ENCODE data around the gene GRP. TPM values are rescaled to one million over a fixed set of nuclear protein-coding genes. Genes with fewer than 3 reads are reported as not detected.

The GRP gene
- total and polyA plus RNA-seq, 2 of the 4 experiments (the other 2 are of a cell fraction): not detected

DNA sequence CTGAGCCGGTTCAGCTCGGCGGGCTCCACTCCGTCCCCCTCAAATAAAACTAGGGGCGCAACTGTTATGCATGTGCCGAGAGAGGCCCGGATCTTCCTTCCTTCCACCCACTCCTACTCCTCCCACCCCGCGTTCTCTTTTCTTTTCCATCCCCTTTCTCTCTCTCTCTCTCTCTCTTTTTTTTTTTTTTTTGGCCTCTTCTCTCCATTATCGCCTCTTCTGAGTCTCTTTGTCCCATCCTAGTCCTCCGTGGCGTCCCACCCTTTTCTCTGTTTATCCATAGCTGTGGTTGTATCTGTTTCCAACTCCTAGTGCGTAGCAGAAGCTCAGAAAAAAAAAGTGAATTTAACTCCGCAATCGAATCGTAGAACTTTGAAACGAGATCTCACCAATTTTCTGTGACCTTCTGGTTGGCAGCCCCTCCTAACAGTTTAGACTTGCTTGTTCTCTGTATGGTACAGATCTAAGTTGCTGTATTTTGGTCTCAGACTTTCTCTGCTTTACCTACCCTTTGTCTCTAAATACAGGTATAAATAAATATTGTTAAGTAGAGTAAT lies 49.7 kb downstream of the GRP start:
- Histone ChIP-seq H3K4me1 (ENCODE audit: control insufficient read depth, insufficient read depth, low read length) (no peaks in the 10 kb centered on the region), H2AK5ac (ENCODE audit: low read depth, low read length) (no peak overlapping the region), H3K36me3 (ENCODE audit: control insufficient read depth, insufficient read depth, low read length) (no peaks in the 10 kb centered on the region), H3K27ac (ENCODE audit: insufficient read depth, low read length) (no peak overlapping the region), H4K8ac (ENCODE audit: low read depth in 2 of 2, low read length in 2 of 2) (no peak overlapping the region), H3K18ac (ENCODE audit: low read depth, low read length) (no peak overlapping the region), H3K4ac (ENCODE audit: low read depth, low read length) (no peak overlapping the region), H3K27me3 (ENCODE audit: control insufficient read depth, insufficient read depth, low read length) (peaks cover 98% of the 10 kb centered on the region), H2BK120ac (ENCODE audit: low read depth, low read length) (no peak overlapping the region), H3K9ac (ENCODE audit: low read depth, low read length) (no peak overlapping the region), H3K23ac (ENCODE audit: low read depth, low read length) (no peak overlapping the region), H3K4me2 (ENCODE audit: low read depth, low read length) (no peak overlapping the region), H2BK15ac (ENCODE audit: low read depth, low read length) (no peak overlapping the region), H2AK9ac (replicated peaks; ENCODE audit: low read depth, low read length, poor library complexity) (no peak overlapping the region), H3K79me1 (ENCODE audit: low read depth in 1 of 2, low read length in 2 of 2) (no peaks in the 10 kb centered on the region), H4K5ac (ENCODE audit: low read depth, low read length) (no peak overlapping the region), H4K91ac (ENCODE audit: insufficient read depth, low read depth, low read length) (no peak overlapping the region), H3K9me3 (ENCODE audit: control insufficient read depth, insufficient read depth, low read length) (peaks cover 28% of the 10 kb centered on the region), H3K9me1 (ENCODE audit: insufficient read depth, low read length) (no peaks in the 10 kb centered on the region), H3K56ac (ENCODE audit: extremely low read depth, insufficient read depth, low read length) (no peak overlapping the region), H2AFZ (replicated peaks; ENCODE audit: low read length, poor library complexity) (peak overlapping the region; percentile 68), H2BK5ac (ENCODE audit: low read depth, low read length, poor library complexity, severe bottlenecking) (no peak overlapping the region), H3K14ac (replicated peaks; ENCODE audit: low read depth, low read length) (no peak overlapping the region), H3K4me3 (ENCODE audit: insufficient read depth, low read depth, low read length) (no peak overlapping the region), H2BK20ac (ENCODE audit: low read depth, low read length) (no peak overlapping the region), H4K20me1 (ENCODE audit: insufficient read depth, low read length) (peaks cover 3% of the 10 kb centered on the region; the same call in 1 of the 2 replicates)
- ChIA-PET CTCF (interaction anchor here (1.4 kb wide), 2 partner anchors 8 to 20 kb away, joined by 6 read pairs; no protein-coding TSS in a partner anchor), POLR2A (ENCODE audit: unreplicated experiment) (no interaction called here)
- DNase-seq (no peak), ATAC-seq (ENCODE audit: low read depth) (no peak)
- dilution Hi-C loops (cut with HindIII; ENCODE audit: low sequenced_read_pairs, unreplicated experiment): no loop called here
- TF ChIP-seq CEBPB (IDR thresholded peaks at IDR 0.05; ENCODE audit: low read depth, low read length) (no peak), MXI1 (IDR thresholded peaks at IDR 0.05; ENCODE audit: borderline replicate concordance, low read depth, low read length) (no peak), FOS (IDR thresholded peaks at IDR 0.05; ENCODE audit: low read depth, low read length) (no peak), CHD1 (IDR thresholded peaks at IDR 0.05; ENCODE audit: low read depth, low read length) (no peak), RFX5 (IDR thresholded peaks at IDR 0.05; ENCODE audit: low read depth, low read length) (no peak), RAD21 (IDR thresholded peaks at IDR 0.05; ENCODE audit: low read length) (no peak), SMC3 (IDR thresholded peaks at IDR 0.05; ENCODE audit: low read depth, low read length) (no peak), NFE2L2 (IDR thresholded peaks at IDR 0.05; ENCODE audit: low read depth, low read length) (no peak), MAZ (IDR thresholded peaks at IDR 0.05; ENCODE audit: borderline replicate concordance, low read depth, low read length) (no peak), POLR2A (IDR thresholded peaks at IDR 0.05; ENCODE audit: low read depth, low read length) (no peak)
- TF ChIP-seq, protein P1, sequence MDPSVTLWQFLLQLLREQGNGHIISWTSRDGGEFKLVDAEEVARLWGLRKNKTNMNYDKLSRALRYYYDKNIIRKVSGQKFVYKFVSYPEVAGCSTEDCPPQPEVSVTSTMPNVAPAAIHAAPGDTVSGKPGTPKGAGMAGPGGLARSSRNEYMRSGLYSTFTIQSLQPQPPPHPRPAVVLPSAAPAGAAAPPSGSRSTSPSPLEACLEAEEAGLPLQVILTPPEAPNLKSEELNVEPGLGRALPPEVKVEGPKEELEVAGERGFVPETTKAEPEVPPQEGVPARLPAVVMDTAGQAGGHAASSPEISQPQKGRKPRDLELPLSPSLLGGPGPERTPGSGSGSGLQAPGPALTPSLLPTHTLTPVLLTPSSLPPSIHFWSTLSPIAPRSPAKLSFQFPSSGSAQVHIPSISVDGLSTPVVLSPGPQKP (IDR thresholded peaks at IDR 0.05; ENCODE audit: borderline replicate concordance, low read depth, low read length): no peak
- TF ChIP-seq, protein P2, sequence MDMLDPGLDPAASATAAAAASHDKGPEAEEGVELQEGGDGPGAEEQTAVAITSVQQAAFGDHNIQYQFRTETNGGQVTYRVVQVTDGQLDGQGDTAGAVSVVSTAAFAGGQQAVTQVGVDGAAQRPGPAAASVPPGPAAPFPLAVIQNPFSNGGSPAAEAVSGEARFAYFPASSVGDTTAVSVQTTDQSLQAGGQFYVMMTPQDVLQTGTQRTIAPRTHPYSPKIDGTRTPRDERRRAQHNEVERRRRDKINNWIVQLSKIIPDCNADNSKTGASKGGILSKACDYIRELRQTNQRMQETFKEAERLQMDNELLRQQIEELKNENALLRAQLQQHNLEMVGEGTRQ (IDR thresholded peaks at IDR 0.05; ENCODE audit: low read depth, low read length): no peak
- TF ChIP-seq, protein P3, sequence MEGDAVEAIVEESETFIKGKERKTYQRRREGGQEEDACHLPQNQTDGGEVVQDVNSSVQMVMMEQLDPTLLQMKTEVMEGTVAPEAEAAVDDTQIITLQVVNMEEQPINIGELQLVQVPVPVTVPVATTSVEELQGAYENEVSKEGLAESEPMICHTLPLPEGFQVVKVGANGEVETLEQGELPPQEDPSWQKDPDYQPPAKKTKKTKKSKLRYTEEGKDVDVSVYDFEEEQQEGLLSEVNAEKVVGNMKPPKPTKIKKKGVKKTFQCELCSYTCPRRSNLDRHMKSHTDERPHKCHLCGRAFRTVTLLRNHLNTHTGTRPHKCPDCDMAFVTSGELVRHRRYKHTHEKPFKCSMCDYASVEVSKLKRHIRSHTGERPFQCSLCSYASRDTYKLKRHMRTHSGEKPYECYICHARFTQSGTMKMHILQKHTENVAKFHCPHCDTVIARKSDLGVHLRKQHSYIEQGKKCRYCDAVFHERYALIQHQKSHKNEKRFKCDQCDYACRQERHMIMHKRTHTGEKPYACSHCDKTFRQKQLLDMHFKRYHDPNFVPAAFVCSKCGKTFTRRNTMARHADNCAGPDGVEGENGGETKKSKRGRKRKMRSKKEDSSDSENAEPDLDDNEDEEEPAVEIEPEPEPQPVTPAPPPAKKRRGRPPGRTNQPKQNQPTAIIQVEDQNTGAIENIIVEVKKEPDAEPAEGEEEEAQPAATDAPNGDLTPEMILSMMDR (conservative IDR thresholded peaks at IDR 0.05; ENCODE audit: low read depth, low read length): no peak
- 0% methylated on average over 2 of the region's 17 CpGs; no CpG with 5 or more reads in 1 of the 2 experiments for WGBS, 2 experiments (ENCODE audit: extremely low coverage in 2 of 2, insufficient read length in 1 of 2)
- no TSS peak for BruUV-seq (replicated peaks)
- in situ Hi-C loops (cut with MboI; ENCODE audit: low sequenced_read_pairs): no loop called here
- intact Hi-C loops (cut with micrococcal nuclease): loop anchor here (5.0 kb wide), 1 partner anchor 132 kb away; the partner anchor contains the start of gene SEC11C
